Astrocyte (in vitro differentiated cells and primary cell): ENCODE results near the gene CDC37L1.

Experiments
- EZH2 ChIP-seq: IDR thresholded peaks from 2 replicates; pipeline ENCODE4 v1.6.1; 2012; ENCODE audit warnings: mild to moderate bottlenecking, low read length, inconsistent platforms; ENCODE audit not compliant: insufficient read depth
- TF ChIP-seq, protein P1 (sequence below): IDR thresholded peaks from 2 replicates; pipeline ENCODE4 v1.5.1; 2011; ENCODE audit warnings: low read depth, mild to moderate bottlenecking, inconsistent platforms, low read length, moderate library complexity; ENCODE audit not compliant: insufficient read depth

DNA sequence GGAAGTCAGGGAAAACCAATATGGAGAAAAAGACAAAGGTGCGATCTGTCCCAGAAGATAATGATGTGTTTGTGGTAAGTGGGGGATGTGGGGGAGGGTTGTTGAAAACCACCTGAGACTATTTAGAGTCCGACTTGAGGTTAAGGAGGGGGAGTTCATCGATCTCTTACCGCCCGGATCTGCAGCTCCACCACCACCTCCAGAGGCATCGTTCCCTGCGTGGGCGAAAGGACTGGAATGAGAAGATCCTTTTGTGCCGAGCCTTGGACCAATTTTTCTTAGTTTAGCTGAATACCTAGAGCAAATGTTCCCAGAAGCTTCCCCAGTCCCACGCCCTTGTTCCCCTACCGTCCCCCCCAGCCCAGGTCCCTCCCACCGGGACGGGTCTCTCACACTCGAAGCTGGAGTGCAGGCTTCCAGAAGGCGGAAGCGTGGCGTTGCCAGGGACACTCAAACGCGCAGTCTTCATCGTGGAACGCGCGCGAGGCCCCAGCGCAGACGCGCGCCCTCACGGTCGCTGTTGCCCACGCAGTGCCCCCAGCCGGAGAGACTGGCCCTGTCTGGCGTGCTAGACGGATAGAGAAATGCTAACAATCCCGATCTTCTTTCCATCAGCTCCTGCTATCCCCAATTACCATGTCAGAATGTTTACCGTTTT lies 13.2 kb upstream of the CDC37L1 start, which contains the start of gene SPATA6L:
- TF ChIP-seq, protein P1, sequence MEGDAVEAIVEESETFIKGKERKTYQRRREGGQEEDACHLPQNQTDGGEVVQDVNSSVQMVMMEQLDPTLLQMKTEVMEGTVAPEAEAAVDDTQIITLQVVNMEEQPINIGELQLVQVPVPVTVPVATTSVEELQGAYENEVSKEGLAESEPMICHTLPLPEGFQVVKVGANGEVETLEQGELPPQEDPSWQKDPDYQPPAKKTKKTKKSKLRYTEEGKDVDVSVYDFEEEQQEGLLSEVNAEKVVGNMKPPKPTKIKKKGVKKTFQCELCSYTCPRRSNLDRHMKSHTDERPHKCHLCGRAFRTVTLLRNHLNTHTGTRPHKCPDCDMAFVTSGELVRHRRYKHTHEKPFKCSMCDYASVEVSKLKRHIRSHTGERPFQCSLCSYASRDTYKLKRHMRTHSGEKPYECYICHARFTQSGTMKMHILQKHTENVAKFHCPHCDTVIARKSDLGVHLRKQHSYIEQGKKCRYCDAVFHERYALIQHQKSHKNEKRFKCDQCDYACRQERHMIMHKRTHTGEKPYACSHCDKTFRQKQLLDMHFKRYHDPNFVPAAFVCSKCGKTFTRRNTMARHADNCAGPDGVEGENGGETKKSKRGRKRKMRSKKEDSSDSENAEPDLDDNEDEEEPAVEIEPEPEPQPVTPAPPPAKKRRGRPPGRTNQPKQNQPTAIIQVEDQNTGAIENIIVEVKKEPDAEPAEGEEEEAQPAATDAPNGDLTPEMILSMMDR: no peak
- TF ChIP-seq EZH2: no peak
